Kidney (tissue), 14 donors: ENCODE results near the gene PSMD14. TPM values are rescaled to one million over a fixed set of nuclear protein-coding genes. Genes with fewer than 3 reads are reported as not detected.

Experiments used
- DNase-seq, 5 donors: peaks; one replicate each; pipeline ENCODE4 v3.0.0-alpha.2; 2013 to 2020
- FAIRE-seq: peaks from 2 replicates; lab custom pipeline; 2012; peaks lifted over from hg19 to GRCh38; lab: Jason Lieb, UNC
- H3K27ac ChIP-seq, 2 donors: one replicate each; pipeline ENCODE4 v1.7.0; 2013; ENCODE audit warnings: low read depth in 2 of 2, low read length in 2 of 2, inconsistent platforms in 1 of 2
- H3K27me3 ChIP-seq: one replicate; pipeline ENCODE4 v1.7.1; 2013; ENCODE audit warnings: low read length, inconsistent platforms; ENCODE audit not compliant: control insufficient read depth, insufficient read depth
- H3K36me3 ChIP-seq, 3 donors: one replicate each; pipeline versions ENCODE4 v1.7.0 to v1.7.1; 2013; ENCODE audit warnings: low read length in 3 of 3, control low read depth in 1 of 3, inconsistent platforms in 1 of 3; ENCODE audit not compliant: insufficient read depth in 3 of 3, control insufficient read depth in 2 of 3
- H3K4me1 ChIP-seq, 3 donors: one replicate each; pipeline versions ENCODE4 v1.7.0 to v1.7.1; 2013; ENCODE audit warnings: low read length in 3 of 3, inconsistent platforms in 1 of 3, low read depth in 1 of 3; ENCODE audit not compliant: control insufficient read depth in 2 of 3, insufficient read depth in 2 of 3
- H3K4me3 ChIP-seq, 3 donors: one replicate each; pipeline versions ENCODE4 v1.7.0 to v1.8.1; 2013; ENCODE audit warnings: low read length in 3 of 3, control low read depth in 1 of 3, inconsistent platforms in 1 of 3
- H3K9ac ChIP-seq, 3 donors: one replicate each; pipeline versions ENCODE4 v1.7.0 to v1.7.1; 2013; ENCODE audit warnings: low read length in 3 of 3, control low read depth in 1 of 3, inconsistent platforms in 1 of 3
- H3K9me3 ChIP-seq, 3 donors: one replicate each; pipeline versions ENCODE4 v1.7.0 to v1.7.1; 2013; ENCODE audit warnings: low read length in 3 of 3, control low read depth in 1 of 3, inconsistent platforms in 1 of 3; ENCODE audit not compliant: control insufficient read depth in 2 of 3, insufficient read depth in 1 of 3
- intact Hi-C: fragments of 100-400 bp; cut with DNase I; formaldehyde crosslinking; loops from one replicate; pipeline ENCODE4 v1.11.1; 2022
- polyA plus RNA-seq: library from polyadenylated mRNA; stranded (reverse); fragments of 350-450 nt; fragmentation: Illumina TruSeq; extraction: RNeasy Lipid Tissue Mini Kit (QIAGEN cat#74804); gene quantifications from one replicate; pipeline ENCODE4 v1.2.3, GENCODE V29; 2014; ENCODE audit warnings: low read depth, low replicate concordance; ENCODE audit not compliant: insufficient read depth
- total RNA-seq: library from RNA; stranded (reverse); fragmentation: NEBNext Ultra II Directional; extraction: Animal tissue kit (Norgen Biotek cat#: 25700); gene quantifications from one replicate; pipeline ENCODE4 v1.2.1, GENCODE V29; 2021
- TF ChIP-seq, protein P1 (sequence below): IDR thresholded peaks from 3 replicates; pipeline ENCODE4 v1.5.1; 2012; ENCODE audit warnings: mild to moderate bottlenecking, moderate library complexity, borderline replicate concordance; ENCODE audit not compliant: insufficient read depth; ENCODE audit errors: extremely low read depth
- donor health status: control.
- donor health status: control.
- donor health status: control.
- donor health status: control.
- donor health status: control.
- donor health status: DM: yes; HTN: yes; CAD: no.
- donor health status: Normal renal cell carcinoma (clear cell type).

The PSMD14 gene
- total and polyA plus RNA-seq, 2 donors from 2014 or later, result 41.0 to 55.8 TPM

DNA sequence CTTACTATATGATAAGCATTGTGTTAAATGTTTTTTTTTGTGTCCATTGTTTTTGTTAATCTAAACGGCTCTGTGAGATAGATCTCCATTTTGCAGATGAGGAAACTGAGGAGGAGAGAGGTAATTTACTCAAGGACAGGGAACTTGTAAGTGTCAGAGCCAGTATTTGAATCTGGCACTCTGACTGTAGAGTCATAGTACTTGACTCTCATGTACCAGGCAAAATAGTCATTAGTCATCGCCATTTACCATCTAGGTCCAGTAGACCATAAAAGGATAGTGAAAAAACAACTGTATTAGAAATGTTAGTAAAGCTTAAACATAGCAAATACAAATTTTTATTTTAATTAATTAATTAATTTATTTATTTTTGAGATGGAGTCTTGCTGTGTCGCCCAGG lies 4.8 kb downstream of the PSMD14 start:
- Histone ChIP-seq H3K9me3 (no peaks in the 10 kb centered on the region), H3K27ac (no peak overlapping the region), H3K36me3 (no peaks in the 10 kb centered on the region), H3K4me1 (peaks cover 0 to 3% (median 2%) of the 10 kb centered on the region in 3 donors), H3K27me3 (no peaks in the 10 kb centered on the region), H3K4me3 (no peak overlapping the region), H3K9ac (no peak overlapping the region)
- TF ChIP-seq, protein P1, sequence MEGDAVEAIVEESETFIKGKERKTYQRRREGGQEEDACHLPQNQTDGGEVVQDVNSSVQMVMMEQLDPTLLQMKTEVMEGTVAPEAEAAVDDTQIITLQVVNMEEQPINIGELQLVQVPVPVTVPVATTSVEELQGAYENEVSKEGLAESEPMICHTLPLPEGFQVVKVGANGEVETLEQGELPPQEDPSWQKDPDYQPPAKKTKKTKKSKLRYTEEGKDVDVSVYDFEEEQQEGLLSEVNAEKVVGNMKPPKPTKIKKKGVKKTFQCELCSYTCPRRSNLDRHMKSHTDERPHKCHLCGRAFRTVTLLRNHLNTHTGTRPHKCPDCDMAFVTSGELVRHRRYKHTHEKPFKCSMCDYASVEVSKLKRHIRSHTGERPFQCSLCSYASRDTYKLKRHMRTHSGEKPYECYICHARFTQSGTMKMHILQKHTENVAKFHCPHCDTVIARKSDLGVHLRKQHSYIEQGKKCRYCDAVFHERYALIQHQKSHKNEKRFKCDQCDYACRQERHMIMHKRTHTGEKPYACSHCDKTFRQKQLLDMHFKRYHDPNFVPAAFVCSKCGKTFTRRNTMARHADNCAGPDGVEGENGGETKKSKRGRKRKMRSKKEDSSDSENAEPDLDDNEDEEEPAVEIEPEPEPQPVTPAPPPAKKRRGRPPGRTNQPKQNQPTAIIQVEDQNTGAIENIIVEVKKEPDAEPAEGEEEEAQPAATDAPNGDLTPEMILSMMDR, result no peak
- FAIRE-seq, result no peak
- DNase-seq, result no peak
- intact Hi-C loops, result no loop called here

DNA sequence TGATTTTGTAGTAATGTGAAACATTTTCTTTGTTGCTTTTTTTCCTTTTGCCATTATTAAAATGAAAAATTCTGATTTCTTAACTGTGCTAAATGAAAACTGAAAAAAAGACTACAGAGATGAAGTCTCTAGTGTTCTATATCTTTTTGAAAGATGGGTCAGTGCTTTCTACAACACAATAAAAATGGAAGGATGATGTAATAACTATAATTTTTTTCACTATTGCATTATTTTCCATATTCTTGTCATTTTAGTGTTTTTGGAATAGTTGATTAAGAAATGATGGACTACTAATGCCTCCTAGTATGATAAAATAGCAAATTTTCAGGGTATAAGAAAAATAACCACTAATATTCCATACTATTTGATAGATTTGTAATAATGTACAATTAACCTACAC lies 7.2 kb downstream of the PSMD14 start:
- Histone ChIP-seq H3K9me3 (no peaks in the 10 kb centered on the region), H3K9ac (no peak overlapping the region), H3K27me3 (no peaks in the 10 kb centered on the region), H3K36me3 (no peaks in the 10 kb centered on the region), H3K4me3 (no peak overlapping the region), H3K27ac (no peak overlapping the region), H3K4me1 (no peaks in the 10 kb centered on the region)
- TF ChIP-seq, protein P1, result no peak
- DNase-seq, result no peak
- no peak for FAIRE-seq
- intact Hi-C loops, result no loop called here

DNA sequence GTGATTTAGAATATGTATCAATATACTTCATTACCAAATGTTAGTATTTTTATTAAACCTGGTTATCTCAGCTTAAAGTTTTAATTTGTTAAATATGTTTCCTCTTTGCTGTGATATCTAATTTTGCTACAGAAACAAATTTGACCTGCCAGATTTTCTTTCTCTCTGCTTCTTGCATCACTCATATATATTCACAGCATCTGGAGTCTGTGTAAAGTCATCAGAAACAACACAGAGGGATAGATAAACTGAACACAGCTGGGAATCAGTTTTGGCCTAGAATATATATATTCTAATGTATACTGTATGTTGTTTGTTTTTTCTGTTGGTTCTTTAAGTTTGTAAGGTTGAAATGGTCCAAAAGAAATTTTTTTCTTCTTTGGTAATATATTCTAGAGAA lies 8.5 kb downstream of the PSMD14 start:
- no peaks in the 10 kb centered on the region for H3K9me3 ChIP-seq
- no peaks in the 10 kb centered on the region for H3K4me1 ChIP-seq
- FAIRE-seq, result no peak
- no peak overlapping the region for H3K9ac ChIP-seq
- no peak overlapping the region for H3K27ac ChIP-seq
- TF ChIP-seq, protein P1, result no peak
- H3K4me3 ChIP-seq, result no peak overlapping the region
- no peaks in the 10 kb centered on the region for H3K27me3 ChIP-seq
- DNase-seq, result no peak
- H3K36me3 ChIP-seq, result peaks cover 0 to 3% (median 0%) of the 10 kb centered on the region in 3 donors
- intact Hi-C loops, result no loop called here
